SW 1271 (cell line): Measurements from ENCODE around the gene PRAMEF18.
"Not testable (repeated sequence)": the region's sequence is repeated elsewhere in the genome, so short reads cannot be mapped to it uniquely, and the experiment has no call there.

Experiments
- DNase-seq, 2 experiments: peaks; one replicate each; lab custom pipeline; 2025; lab: John Stamatoyannopoulos, UW

PRAMEF18 gene

GRCh38 chr1:13225675-13226204 lies at the start of gene PRAMEF18:
Gene PRAMEF18, minus strand, starts transcription at chr1:13226154. Its CDS starts 48 bp downstream, at chr1:13226106.
- not testable (repeated sequence) for DNase-seq

GRCh38 chr1:13265124-13265523 lies 39.2 kb upstream of the PRAMEF18 start:
- not testable (repeated sequence) for DNase-seq

- DNase-seq, result not testable (repeated sequence)
Measured at GRCh38 chr1:13253898-13254297, 27.9 kb upstream of the PRAMEF18 start, which contains the start of gene PRAMEF5. Gene PRAMEF5, plus strand, starts transcription at chr1:13254198. Its CDS starts 5,071 bp downstream, at chr1:13259269.

GRCh38 chr1:13247122-13247521 lies 21.2 kb upstream of the PRAMEF18 start:
- not testable (repeated sequence) for DNase-seq

- not testable (repeated sequence) for DNase-seq
Measured at GRCh38 chr1:13246554-13246871, 20.6 kb upstream of the PRAMEF18 start.

GRCh38 chr1:13245841-13246553 lies 20.0 kb upstream of the PRAMEF18 start:
- DNase-seq, result not testable (repeated sequence)

GRCh38 chr1:13243536-13244263 lies 17.7 kb upstream of the PRAMEF18 start:
- DNase-seq, result not testable (repeated sequence)

- DNase-seq, result not testable (repeated sequence)
Measured at GRCh38 chr1:13239633-13240032, 13.7 kb upstream of the PRAMEF18 start.

GRCh38 chr1:13237572-13237971 lies 11.6 kb upstream of the PRAMEF18 start:
- DNase-seq, result not testable (repeated sequence)

- not testable (repeated sequence) for DNase-seq
Measured at GRCh38 chr1:13234057-13234456, 8.1 kb upstream of the PRAMEF18 start.

GRCh38 chr1:13232056-13232455 lies 6.1 kb upstream of the PRAMEF18 start:
- not testable (repeated sequence) for DNase-seq

GRCh38 chr1:13231061-13231750 lies 5.3 kb upstream of the PRAMEF18 start:
- not testable (repeated sequence) for DNase-seq

- DNase-seq, result not testable (repeated sequence)
Measured at GRCh38 chr1:13230601-13231000, 4.6 kb upstream of the PRAMEF18 start.

GRCh38 chr1:13230096-13230495 lies 4.1 kb upstream of the PRAMEF18 start:
- DNase-seq, result not testable (repeated sequence)

- DNase-seq, result peak in 1 of 2 experiments; percentile 41
Measured at GRCh38 chr1:13228343-13228781, 2.4 kb upstream of the PRAMEF18 start.

- DNase-seq, result not testable (repeated sequence)
Measured at GRCh38 chr1:13227271-13228055, 1.5 kb upstream of the PRAMEF18 start.

- no peak for DNase-seq
Measured at GRCh38 chr1:13224480-13225060, 1.4 kb downstream of the PRAMEF18 start.

GRCh38 chr1:13222788-13223187 lies 3.2 kb downstream of the PRAMEF18 start:
- not testable (repeated sequence) for DNase-seq

GRCh38 chr1:13219203-13219602 lies 6.8 kb downstream of the PRAMEF18 start:
- DNase-seq, result not testable (repeated sequence)

- not testable (repeated sequence) for DNase-seq
Measured at GRCh38 chr1:13216619-13217018, 9.3 kb downstream of the PRAMEF18 start.

- not testable (repeated sequence) for DNase-seq
Measured at GRCh38 chr1:13208712-13209111, 17.2 kb downstream of the PRAMEF18 start.
